ENCODE results near the gene USP38.

DNA sequence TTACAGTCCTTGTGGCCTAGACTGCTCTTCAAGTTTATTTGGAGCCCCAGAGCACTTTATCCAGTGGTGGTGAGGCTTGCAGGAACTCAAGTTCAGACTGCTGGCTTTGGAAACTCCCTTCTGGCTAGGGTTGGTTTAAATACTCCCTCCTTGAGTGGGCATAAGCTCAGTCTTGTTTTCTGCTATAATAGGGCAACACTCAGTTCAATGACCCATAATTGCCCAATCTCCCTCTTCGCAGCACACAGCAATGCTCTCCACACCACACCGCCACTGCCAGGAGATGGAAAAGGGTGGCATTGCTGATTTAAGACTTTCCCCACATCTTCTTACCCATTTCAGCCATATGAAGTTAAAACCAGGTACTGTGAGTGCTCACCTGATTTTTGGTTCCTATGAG lies 27.9 kb upstream of the USP38 start:
- TF ChIP-seq POLR2A (IDR thresholded peaks at IDR 0.05; ENCODE audit: low read length) (no peak), GATA1 (IDR thresholded peaks at IDR 0.05; ENCODE audit: low read depth, low read length) (no peak)

Measured in erythroblast (primary cell).